ENCODE measurements around the gene IFT80. TPM values are rescaled to one million over a fixed set of nuclear protein-coding genes. Genes with fewer than 3 reads are reported as not detected.
A peak's percentile ranks its signal among the peaks of the same experiment; 100 is the strongest.

The IFT80 gene
- polyA plus RNA-seq, 1 donor (not counting 4 experiments of a cell fraction or from before 2014, with no cell fraction given): 23.6 TPM

- H4K20me1 ChIP-seq (ENCODE audit: control insufficient read depth, extremely low read depth, insufficient read depth, low read length): no peaks in the 10 kb centered on the region
- FAIRE-seq (no peak), DNase-seq (ENCODE audit: low read depth, low spot score) (no peak)
- no peaks in the 10 kb centered on the region for H3K9me3 ChIP-seq (ENCODE audit: control insufficient read depth, low read depth, low read length)
- peaks cover 6% of the 10 kb centered on the region for H3K27me3 ChIP-seq (ENCODE audit: control insufficient read depth, extremely low read depth, insufficient read depth, low read length)
- no peaks in the 10 kb centered on the region for H3K79me2 ChIP-seq (ENCODE audit: control insufficient read depth, insufficient read depth, low read length)
- no peak overlapping the region for H3K9ac ChIP-seq (ENCODE audit: control insufficient read depth, extremely low read depth, insufficient read depth, low read length)
- H3K4me3 ChIP-seq (ENCODE audit: control insufficient read depth in 2 of 3, extremely low read depth in 1 of 3, insufficient read depth in 2 of 3, low read depth in 1 of 3, low read length in 3 of 3): no peak overlapping the region
- dilution Hi-C loops (cut with MboI; ENCODE audit: extremely low pct_ligation_motif_present, low sequenced_read_pairs): no loop called here
- H3K36me3 ChIP-seq (ENCODE audit: control insufficient read depth in 2 of 2, extremely low read depth in 1 of 2, insufficient read depth in 2 of 2, low read length in 2 of 2): no peaks in the 10 kb centered on the region
- H3K4me2 ChIP-seq (ENCODE audit: control insufficient read depth, extremely low read depth, insufficient read depth, low read depth, low read length): no peak overlapping the region
- no peaks in the 10 kb centered on the region for H3K4me1 ChIP-seq (ENCODE audit: control insufficient read depth, extremely low read depth, insufficient read depth, low read length)
- no peak overlapping the region for H3K27ac ChIP-seq (ENCODE audit: control insufficient read depth, insufficient read depth, low read length)
- H2AFZ ChIP-seq (ENCODE audit: control insufficient read depth, low read length): no peak overlapping the region
- no peaks in the 10 kb centered on the region for H3K9me1 ChIP-seq (ENCODE audit: control insufficient read depth, extremely low read depth, insufficient read depth, low read length)
- TF ChIP-seq CTCF (optimal IDR thresholded peaks at IDR 0.05 in 1 of 3, IDR thresholded peaks at IDR 0.05 in 1 of 3, conservative IDR thresholded peaks at IDR 0.05 in 1 of 3; ENCODE audit: extremely low read depth in 1 of 3, insufficient read depth in 2 of 3, low read length in 3 of 3) (peak; percentile 30 to 43 (median 43)), EZH2 (IDR thresholded peaks at IDR 0.05; ENCODE audit: low read length) (no peak)
Observed at GRCh38 chr3:160210799-160211221, 188.2 kb downstream of the IFT80 start.

GRCh38 chr3:160210341-160210740 lies 188.7 kb downstream of the IFT80 start:
- no peaks in the 10 kb centered on the region for H3K79me2 ChIP-seq (ENCODE audit: control insufficient read depth, insufficient read depth, low read length)
- H4K20me1 ChIP-seq (ENCODE audit: control insufficient read depth, extremely low read depth, insufficient read depth, low read length): no peaks in the 10 kb centered on the region
- H3K27ac ChIP-seq (ENCODE audit: control insufficient read depth, insufficient read depth, low read length): no peak overlapping the region
- no peaks in the 10 kb centered on the region for H3K4me1 ChIP-seq (ENCODE audit: control insufficient read depth, extremely low read depth, insufficient read depth, low read length)
- no peak overlapping the region for H3K4me3 ChIP-seq (ENCODE audit: control insufficient read depth in 2 of 3, extremely low read depth in 1 of 3, insufficient read depth in 2 of 3, low read depth in 1 of 3, low read length in 3 of 3)
- H3K36me3 ChIP-seq (ENCODE audit: control insufficient read depth in 2 of 2, extremely low read depth in 1 of 2, insufficient read depth in 2 of 2, low read length in 2 of 2): no peaks in the 10 kb centered on the region
- no peak for DNase-seq (ENCODE audit: low read depth, low spot score)
- dilution Hi-C loops (cut with MboI; ENCODE audit: extremely low pct_ligation_motif_present, low sequenced_read_pairs): no loop called here
- no peaks in the 10 kb centered on the region for H3K9me1 ChIP-seq (ENCODE audit: control insufficient read depth, extremely low read depth, insufficient read depth, low read length)
- no peak overlapping the region for H2AFZ ChIP-seq (ENCODE audit: control insufficient read depth, low read length)
- H3K27me3 ChIP-seq (ENCODE audit: control insufficient read depth, extremely low read depth, insufficient read depth, low read length): peaks cover 6% of the 10 kb centered on the region
- no peaks in the 10 kb centered on the region for H3K9me3 ChIP-seq (ENCODE audit: control insufficient read depth, low read depth, low read length)
- TF ChIP-seq EZH2 (IDR thresholded peaks at IDR 0.05; ENCODE audit: low read length) (no peak), CTCF (optimal IDR thresholded peaks at IDR 0.05 in 1 of 3, IDR thresholded peaks at IDR 0.05 in 1 of 3, conservative IDR thresholded peaks at IDR 0.05 in 1 of 3; ENCODE audit: extremely low read depth in 1 of 3, insufficient read depth in 2 of 3, low read length in 3 of 3) (no peak)
- FAIRE-seq: no peak
- no peak overlapping the region for H3K9ac ChIP-seq (ENCODE audit: control insufficient read depth, extremely low read depth, insufficient read depth, low read length)
- no peak overlapping the region for H3K4me2 ChIP-seq (ENCODE audit: control insufficient read depth, extremely low read depth, insufficient read depth, low read depth, low read length)

Small RNA genes within 50 kb of the gene (small RNA-seq; reads per million reads assigned to genes)
- gene MIR15B (ENCODE audit: insufficient read length in 3 of 3, low read depth in 3 of 3, low replicate concordance in 1 of 3) (575 to 19,489 (median 17,259) reads per million in 3 experiments), gene MIR16-2 (ENCODE audit: insufficient read length in 3 of 3, low read depth in 3 of 3, low replicate concordance in 1 of 3) (1.5 to 77.3 (median 59.0) reads per million in 3 experiments)

Other genes with a start within 250 kb of the IFT80 start
- gene C3orf80, start 173.8 kb downstream of the IFT80 start, polyA plus RNA-seq: not detected in 3 replicates
- 9.1 to 45.2 TPM (median 32.0 TPM) in 3 replicates for gene SMC4, start 425 bp upstream of the IFT80 start, polyA plus RNA-seq
- gene TRIM59, start 50.6 kb upstream of the IFT80 start, polyA plus RNA-seq: 4.2 to 8.0 TPM (median 6.3 TPM) in 3 replicates
- gene KPNA4, start 166.3 kb upstream of the IFT80 start, polyA plus RNA-seq: 25.4 to 42.0 TPM (median 34.2 TPM) in 3 replicates

Data from keratinocyte (primary cell).